WTC11 (cell line): Measurements from ENCODE around the gene POSTN. TPM values are rescaled to one million over a fixed set of nuclear protein-coding genes. Genes with fewer than 3 reads are reported as not detected.

ENCODE experiments used
- ATAC-seq: fragments of 200-7000 bp; cut with Tn5 transposase; 2 replicates; pipeline ENCODE4 v1.10.0; 2021; ENCODE audit warnings: mild to moderate bottlenecking, moderate library complexity
- CTCF ChIA-PET: fragments of 300-600 bp; sonication (Branson Sonifier 250); formaldehyde crosslinking; loops from one replicate; lab custom pipeline; 2021; ENCODE audit warnings: antibody characterized with exemption; lab: Charles Lee
- POLR2A ChIA-PET: fragments of 350-600 bp; sonication (Branson Sonifier 250); formaldehyde crosslinking; loops from one replicate; lab custom pipeline; 2021; ENCODE audit warnings: antibody characterized with exemption; lab: Charles Lee
- DNase-seq: peaks from one replicate; pipeline ENCODE4 v3.0.0; 2021; ENCODE audit warnings: low spot score
- H3K27ac Mint-ChIP-seq: 2 replicates; pipeline ENCODE4 v1.8.0; 2021; ENCODE audit warnings: mixed read lengths
- H3K27me3 Mint-ChIP-seq: 2 replicates; pipeline ENCODE4 v1.8.0; 2021; ENCODE audit warnings: low read depth, mild to moderate bottlenecking, moderate library complexity, mixed read lengths
- H3K36me3 Mint-ChIP-seq: 2 replicates; pipeline ENCODE4 v1.8.0; 2021; ENCODE audit warnings: mixed read lengths
- H3K4me1 Mint-ChIP-seq: 2 replicates; pipeline ENCODE4 v1.8.0; 2022; ENCODE audit warnings: mixed read lengths
- H3K4me3 Mint-ChIP-seq: 2 replicates; pipeline ENCODE4 v1.8.0; 2021; ENCODE audit warnings: mild to moderate bottlenecking, moderate library complexity, mixed read lengths
- H3K9me3 Mint-ChIP-seq: 2 replicates; pipeline ENCODE4 v1.8.0; 2021; ENCODE audit warnings: mixed read lengths
- ELF4 ChIP-seq: sonication (generic); formaldehyde crosslinking; IDR thresholded peaks from 2 replicates; pipeline ENCODE4 v1.8.1; 2022; ENCODE audit warnings: low read depth, mild to moderate bottlenecking, moderate library complexity, missing genetic modification reagents
- FOXK1 ChIP-seq: sonication (generic); formaldehyde crosslinking; IDR thresholded peaks from 2 replicates; pipeline ENCODE4 v1.8.0; 2022; ENCODE audit warnings: mild to moderate bottlenecking, moderate library complexity, missing genetic modification reagents
- GABPB1 ChIP-seq: sonication (generic); formaldehyde crosslinking; IDR thresholded peaks from 2 replicates; pipeline ENCODE4 v1.8.1; 2023; ENCODE audit warnings: mild to moderate bottlenecking, missing genetic modification reagents
- MYBL2 ChIP-seq: sonication (generic); formaldehyde crosslinking; IDR thresholded peaks from 2 replicates; pipeline ENCODE4 v1.8.1; 2023; ENCODE audit warnings: mild to moderate bottlenecking, moderate library complexity, missing genetic modification reagents
- NR3C1 ChIP-seq: sonication (generic); formaldehyde crosslinking; conservative IDR thresholded peaks from 2 replicates; pipeline ENCODE4 v1.8.1; 2023; ENCODE audit warnings: low read depth, mild to moderate bottlenecking, missing genetic modification reagents
- TEAD4 ChIP-seq: sonication (generic); formaldehyde crosslinking; IDR thresholded peaks from 2 replicates; pipeline ENCODE4 v1.8.0; 2022; ENCODE audit warnings: mild to moderate bottlenecking, missing genetic modification reagents
- ZNF263 ChIP-seq: sonication (generic); formaldehyde crosslinking; IDR thresholded peaks from 2 replicates; pipeline ENCODE4 v1.8.1; 2022; ENCODE audit warnings: low read depth, mild to moderate bottlenecking, moderate library complexity, missing genetic modification reagents
- ZNF416 ChIP-seq: fragments of 250-450 bp; sonication (Bioruptor Pico); IDR thresholded peaks from 2 replicates; pipeline ENCODE4 v1.9.0; 2021; ENCODE audit warnings: mild to moderate bottlenecking, inconsistent platforms
- total RNA-seq: library from RNA; stranded (reverse); gene quantifications from 3 replicates; pipeline ENCODE4 v1.2.3, GENCODE V29; 2021
- TF ChIP-seq, protein P1 (sequence below): fragments of 250-450 bp; sonication (Bioruptor Pico); conservative IDR thresholded peaks from 2 replicates; pipeline ENCODE4 v1.9.0; 2021; ENCODE audit warnings: mild to moderate bottlenecking
- TF ChIP-seq, protein P2 (sequence below): sonication (generic); formaldehyde crosslinking; IDR thresholded peaks from 2 replicates; pipeline ENCODE4 v1.8.0; 2023; ENCODE audit warnings: missing genetic modification reagents
- TF ChIP-seq, protein P3 (sequence below): sonication (generic); formaldehyde crosslinking; IDR thresholded peaks from 2 replicates; pipeline ENCODE4 v1.8.1; 2023; ENCODE audit warnings: mild to moderate bottlenecking, missing genetic modification reagents, moderate library complexity
- TF ChIP-seq, protein P4 (sequence below): sonication (generic); formaldehyde crosslinking; IDR thresholded peaks from 2 replicates; pipeline ENCODE4 v1.8.0; 2022; ENCODE audit warnings: mild to moderate bottlenecking, missing genetic modification reagents
- TF ChIP-seq, protein P5 (sequence below): fragments of 250-450 bp; sonication (Bioruptor Pico); IDR thresholded peaks from 2 replicates; pipeline ENCODE4 v1.8.0; 2021; ENCODE audit warnings: mild to moderate bottlenecking
- TF ChIP-seq, protein P6 (sequence below): fragments of 250-450 bp; sonication (Bioruptor Pico); IDR thresholded peaks from 2 replicates; pipeline ENCODE4 v1.9.0; 2021; ENCODE audit warnings: mild to moderate bottlenecking
- TF ChIP-seq, protein P7 (sequence below): sonication (generic); formaldehyde crosslinking; IDR thresholded peaks from 2 replicates; pipeline ENCODE4 v1.8.1; 2023; ENCODE audit warnings: mild to moderate bottlenecking, missing genetic modification reagents, borderline replicate concordance
- TF ChIP-seq, protein P8 (sequence below): sonication (generic); formaldehyde crosslinking; IDR thresholded peaks from 2 replicates; pipeline ENCODE4 v1.8.0; 2022; ENCODE audit warnings: mild to moderate bottlenecking, missing genetic modification reagents
- TF ChIP-seq, protein P9 (sequence below): sonication (generic); formaldehyde crosslinking; IDR thresholded peaks from 2 replicates; pipeline ENCODE4 v1.8.1; 2022; ENCODE audit warnings: missing genetic modification reagents, borderline replicate concordance

Gene POSTN
- total RNA-seq, 1 experiment from 2014 or later: 0.70 TPM

DNA sequence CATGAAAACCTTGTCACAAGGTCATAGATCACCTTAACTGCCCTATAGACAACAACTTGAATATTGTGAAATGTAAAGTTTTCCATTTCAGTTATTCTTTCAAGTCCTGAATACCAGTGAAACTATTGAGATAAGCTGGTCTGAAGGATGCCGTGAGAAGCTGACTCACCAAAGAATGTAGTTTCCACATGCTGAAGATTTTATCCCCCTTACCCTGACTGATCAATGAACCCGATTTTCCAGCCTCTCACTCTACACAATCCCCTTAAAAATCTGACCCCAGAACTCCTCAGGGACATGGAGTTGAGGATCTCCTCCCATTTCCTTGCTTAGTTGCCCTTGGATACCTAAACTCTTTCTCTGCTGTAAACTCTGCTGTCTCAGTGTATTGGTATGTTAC, 67.5 kb downstream of the POSTN start (continued):
- TF ChIP-seq, protein P1, sequence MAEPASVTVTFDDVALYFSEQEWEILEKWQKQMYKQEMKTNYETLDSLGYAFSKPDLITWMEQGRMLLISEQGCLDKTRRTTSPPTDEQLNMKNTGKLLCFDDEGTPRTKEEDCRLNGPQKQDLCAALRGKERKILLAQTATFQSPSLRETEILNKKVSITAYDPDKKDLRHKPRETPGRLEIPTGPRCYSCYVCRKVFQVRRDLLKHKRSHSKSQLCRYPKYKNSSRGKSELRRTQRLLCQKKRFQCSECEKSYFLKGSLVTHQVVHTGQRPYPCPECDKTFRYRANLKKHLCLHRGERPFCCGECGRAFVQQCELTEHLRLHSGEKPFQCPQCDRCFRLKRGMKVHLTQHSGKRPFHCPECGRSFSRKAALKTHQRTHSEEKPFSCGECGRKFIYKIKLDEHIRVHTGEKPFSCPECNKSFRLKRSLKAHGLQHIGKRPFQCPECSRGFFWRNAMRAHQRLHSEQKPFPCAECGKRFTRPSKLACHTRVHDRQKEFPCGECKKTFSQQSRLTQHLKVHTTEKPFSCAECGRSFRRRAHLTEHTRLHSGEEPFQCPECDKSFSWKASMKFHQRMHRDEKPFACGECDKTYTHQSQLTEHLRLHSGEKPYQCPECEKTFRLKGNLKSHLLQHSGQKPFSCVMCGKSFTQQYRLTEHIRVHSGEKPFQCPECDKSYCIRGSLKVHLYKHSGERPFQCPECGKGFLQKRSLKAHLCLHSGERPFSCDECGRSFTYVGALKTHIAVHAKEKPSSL (CRISPR knock-in tag): no peak
- TF ChIP-seq MYBL2 (CRISPR knock-in tag): no peak
- no peak for TF ChIP-seq TEAD4
- TF ChIP-seq, protein P2, sequence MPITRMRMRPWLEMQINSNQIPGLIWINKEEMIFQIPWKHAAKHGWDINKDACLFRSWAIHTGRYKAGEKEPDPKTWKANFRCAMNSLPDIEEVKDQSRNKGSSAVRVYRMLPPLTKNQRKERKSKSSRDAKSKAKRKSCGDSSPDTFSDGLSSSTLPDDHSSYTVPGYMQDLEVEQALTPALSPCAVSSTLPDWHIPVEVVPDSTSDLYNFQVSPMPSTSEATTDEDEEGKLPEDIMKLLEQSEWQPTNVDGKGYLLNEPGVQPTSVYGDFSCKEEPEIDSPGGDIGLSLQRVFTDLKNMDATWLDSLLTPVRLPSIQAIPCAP: no peak
- TF ChIP-seq ELF4 (CRISPR knock-in tag): no peak
- TF ChIP-seq, protein P3, sequence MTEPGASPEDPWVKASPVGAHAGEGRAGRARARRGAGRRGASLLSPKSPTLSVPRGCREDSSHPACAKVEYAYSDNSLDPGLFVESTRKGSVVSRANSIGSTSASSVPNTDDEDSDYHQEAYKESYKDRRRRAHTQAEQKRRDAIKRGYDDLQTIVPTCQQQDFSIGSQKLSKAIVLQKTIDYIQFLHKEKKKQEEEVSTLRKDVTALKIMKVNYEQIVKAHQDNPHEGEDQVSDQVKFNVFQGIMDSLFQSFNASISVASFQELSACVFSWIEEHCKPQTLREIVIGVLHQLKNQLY (CRISPR knock-in tag): no peak
- no peak for TF ChIP-seq FOXK1
- TF ChIP-seq, protein P4, sequence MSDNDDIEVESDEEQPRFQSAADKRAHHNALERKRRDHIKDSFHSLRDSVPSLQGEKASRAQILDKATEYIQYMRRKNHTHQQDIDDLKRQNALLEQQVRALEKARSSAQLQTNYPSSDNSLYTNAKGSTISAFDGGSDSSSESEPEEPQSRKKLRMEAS: no peak
- TF ChIP-seq, protein P5, sequence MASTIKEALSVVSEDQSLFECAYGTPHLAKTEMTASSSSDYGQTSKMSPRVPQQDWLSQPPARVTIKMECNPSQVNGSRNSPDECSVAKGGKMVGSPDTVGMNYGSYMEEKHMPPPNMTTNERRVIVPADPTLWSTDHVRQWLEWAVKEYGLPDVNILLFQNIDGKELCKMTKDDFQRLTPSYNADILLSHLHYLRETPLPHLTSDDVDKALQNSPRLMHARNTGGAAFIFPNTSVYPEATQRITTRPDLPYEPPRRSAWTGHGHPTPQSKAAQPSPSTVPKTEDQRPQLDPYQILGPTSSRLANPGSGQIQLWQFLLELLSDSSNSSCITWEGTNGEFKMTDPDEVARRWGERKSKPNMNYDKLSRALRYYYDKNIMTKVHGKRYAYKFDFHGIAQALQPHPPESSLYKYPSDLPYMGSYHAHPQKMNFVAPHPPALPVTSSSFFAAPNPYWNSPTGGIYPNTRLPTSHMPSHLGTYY (CRISPR knock-in tag): no peak
- TF ChIP-seq NR3C1 (CRISPR knock-in tag): no peak

DNA sequence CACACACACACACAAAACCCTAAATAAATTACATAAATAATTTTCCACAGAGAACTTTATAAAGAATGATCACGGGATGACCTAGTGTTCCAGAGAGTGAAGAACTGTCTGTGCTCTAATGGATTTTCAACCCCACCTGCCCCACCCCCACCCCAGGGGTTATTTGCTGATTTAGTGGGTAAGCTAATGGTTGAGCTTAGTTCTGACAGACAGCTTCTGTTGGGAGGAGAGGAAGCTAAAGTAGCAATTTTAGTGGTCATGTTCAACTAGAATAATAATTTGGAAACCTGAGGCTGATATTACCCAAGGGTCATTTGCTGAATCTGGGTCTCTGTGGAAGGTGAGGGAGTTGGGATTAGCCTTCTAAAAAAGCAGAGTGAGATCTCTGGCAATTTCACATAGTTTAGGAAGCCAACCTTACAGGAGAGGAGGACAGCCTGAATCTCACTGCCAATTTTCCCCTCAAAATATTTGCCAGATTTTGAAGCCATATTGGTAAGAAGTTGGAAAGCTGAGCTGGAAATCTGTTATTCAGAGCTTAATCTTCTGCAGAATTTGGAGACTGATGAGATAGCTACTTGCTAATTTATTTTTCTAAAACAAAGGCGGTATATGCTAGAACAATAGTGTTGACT, 68.7 kb downstream of the POSTN start:
- H3K4me1 Mint-ChIP-seq: peaks cover 7% of the 10 kb centered on the region; the same call in 1 of the 2 replicates
- H3K36me3 Mint-ChIP-seq: peaks cover 7% of the 10 kb centered on the region
- peaks cover 22% of the 10 kb centered on the region for H3K9me3 Mint-ChIP-seq
- no peak overlapping the region for H3K27ac Mint-ChIP-seq
- no peak overlapping the region for H3K4me3 Mint-ChIP-seq
- ATAC-seq (no peak), DNase-seq (no peak)
- CTCF ChIA-PET: interaction anchor here (1.2 kb wide), 1 partner anchor 65 kb away, joined by 3 read pairs; no protein-coding TSS in a partner anchor
- TF ChIP-seq, protein P6, sequence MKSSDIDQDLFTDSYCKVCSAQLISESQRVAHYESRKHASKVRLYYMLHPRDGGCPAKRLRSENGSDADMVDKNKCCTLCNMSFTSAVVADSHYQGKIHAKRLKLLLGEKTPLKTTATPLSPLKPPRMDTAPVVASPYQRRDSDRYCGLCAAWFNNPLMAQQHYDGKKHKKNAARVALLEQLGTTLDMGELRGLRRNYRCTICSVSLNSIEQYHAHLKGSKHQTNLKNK: no peak
- no peak for TF ChIP-seq ZNF263 (CRISPR knock-in tag)
- POLR2A ChIA-PET: no interaction called here
- H3K27me3 Mint-ChIP-seq: no peaks in the 10 kb centered on the region

DNA sequence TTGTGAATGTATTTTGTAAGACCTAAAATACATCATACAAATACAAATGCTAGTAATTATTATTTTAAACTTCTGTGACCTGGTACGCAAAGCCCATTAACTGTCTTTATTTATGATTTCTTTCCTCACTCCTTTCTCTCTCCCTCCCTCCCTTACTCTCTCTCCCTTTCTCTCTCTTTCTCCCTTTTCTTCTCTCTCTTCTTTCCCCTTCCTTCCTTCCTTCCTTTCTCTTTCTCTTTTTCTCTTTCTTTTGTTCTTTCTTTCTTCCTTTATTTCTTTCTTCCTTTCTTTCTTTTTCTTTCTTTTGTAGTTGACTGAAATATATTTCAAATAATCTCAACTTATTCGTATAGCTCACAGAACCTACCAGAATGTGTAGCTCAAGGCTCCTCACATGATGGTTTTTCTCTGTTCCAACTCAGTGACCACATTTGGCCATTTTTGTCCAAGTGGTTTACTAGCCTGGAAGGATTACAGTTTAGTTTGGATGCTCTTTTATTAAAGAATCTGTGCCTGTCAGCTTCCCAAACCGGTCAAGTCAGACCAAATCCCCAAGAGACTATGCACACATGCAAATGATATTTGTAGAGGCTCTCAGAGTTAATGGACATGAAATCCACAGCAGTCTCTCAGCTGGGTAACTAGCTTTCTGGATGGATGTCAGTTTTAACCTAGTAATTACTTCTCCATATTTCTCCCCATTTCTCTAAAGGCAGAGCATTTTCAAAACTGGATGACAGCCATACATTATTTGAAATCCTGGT, 71.7 kb downstream of the POSTN start:
- CTCF ChIA-PET: no interaction called here
- POLR2A ChIA-PET: no interaction called here
- H3K27me3 Mint-ChIP-seq: no peaks in the 10 kb centered on the region
- H3K9me3 Mint-ChIP-seq: peaks cover 18% of the 10 kb centered on the region
- no peak overlapping the region for H3K4me3 Mint-ChIP-seq
- peaks cover 8% of the 10 kb centered on the region for H3K4me1 Mint-ChIP-seq
- no peak overlapping the region for H3K27ac Mint-ChIP-seq
- ATAC-seq: no peak
- no peak for DNase-seq
- peaks cover 7% of the 10 kb centered on the region for H3K36me3 Mint-ChIP-seq
- TF ChIP-seq, protein P7, sequence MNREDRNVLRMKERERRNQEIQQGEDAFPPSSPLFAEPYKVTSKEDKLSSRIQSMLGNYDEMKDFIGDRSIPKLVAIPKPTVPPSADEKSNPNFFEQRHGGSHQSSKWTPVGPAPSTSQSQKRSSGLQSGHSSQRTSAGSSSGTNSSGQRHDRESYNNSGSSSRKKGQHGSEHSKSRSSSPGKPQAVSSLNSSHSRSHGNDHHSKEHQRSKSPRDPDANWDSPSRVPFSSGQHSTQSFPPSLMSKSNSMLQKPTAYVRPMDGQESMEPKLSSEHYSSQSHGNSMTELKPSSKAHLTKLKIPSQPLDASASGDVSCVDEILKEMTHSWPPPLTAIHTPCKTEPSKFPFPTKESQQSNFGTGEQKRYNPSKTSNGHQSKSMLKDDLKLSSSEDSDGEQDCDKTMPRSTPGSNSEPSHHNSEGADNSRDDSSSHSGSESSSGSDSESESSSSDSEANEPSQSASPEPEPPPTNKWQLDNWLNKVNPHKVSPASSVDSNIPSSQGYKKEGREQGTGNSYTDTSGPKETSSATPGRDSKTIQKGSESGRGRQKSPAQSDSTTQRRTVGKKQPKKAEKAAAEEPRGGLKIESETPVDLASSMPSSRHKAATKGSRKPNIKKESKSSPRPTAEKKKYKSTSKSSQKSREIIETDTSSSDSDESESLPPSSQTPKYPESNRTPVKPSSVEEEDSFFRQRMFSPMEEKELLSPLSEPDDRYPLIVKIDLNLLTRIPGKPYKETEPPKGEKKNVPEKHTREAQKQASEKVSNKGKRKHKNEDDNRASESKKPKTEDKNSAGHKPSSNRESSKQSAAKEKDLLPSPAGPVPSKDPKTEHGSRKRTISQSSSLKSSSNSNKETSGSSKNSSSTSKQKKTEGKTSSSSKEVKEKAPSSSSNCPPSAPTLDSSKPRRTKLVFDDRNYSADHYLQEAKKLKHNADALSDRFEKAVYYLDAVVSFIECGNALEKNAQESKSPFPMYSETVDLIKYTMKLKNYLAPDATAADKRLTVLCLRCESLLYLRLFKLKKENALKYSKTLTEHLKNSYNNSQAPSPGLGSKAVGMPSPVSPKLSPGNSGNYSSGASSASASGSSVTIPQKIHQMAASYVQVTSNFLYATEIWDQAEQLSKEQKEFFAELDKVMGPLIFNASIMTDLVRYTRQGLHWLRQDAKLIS (CRISPR knock-in tag): no peak
- TF ChIP-seq ZNF416 (CRISPR knock-in tag): no peak
- TF ChIP-seq, protein P8, sequence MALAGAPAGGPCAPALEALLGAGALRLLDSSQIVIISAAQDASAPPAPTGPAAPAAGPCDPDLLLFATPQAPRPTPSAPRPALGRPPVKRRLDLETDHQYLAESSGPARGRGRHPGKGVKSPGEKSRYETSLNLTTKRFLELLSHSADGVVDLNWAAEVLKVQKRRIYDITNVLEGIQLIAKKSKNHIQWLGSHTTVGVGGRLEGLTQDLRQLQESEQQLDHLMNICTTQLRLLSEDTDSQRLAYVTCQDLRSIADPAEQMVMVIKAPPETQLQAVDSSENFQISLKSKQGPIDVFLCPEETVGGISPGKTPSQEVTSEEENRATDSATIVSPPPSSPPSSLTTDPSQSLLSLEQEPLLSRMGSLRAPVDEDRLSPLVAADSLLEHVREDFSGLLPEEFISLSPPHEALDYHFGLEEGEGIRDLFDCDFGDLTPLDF: no peak
- TF ChIP-seq, protein P6: no peak
- TF ChIP-seq GABPB1 (CRISPR knock-in tag): no peak
- TF ChIP-seq, protein P9, sequence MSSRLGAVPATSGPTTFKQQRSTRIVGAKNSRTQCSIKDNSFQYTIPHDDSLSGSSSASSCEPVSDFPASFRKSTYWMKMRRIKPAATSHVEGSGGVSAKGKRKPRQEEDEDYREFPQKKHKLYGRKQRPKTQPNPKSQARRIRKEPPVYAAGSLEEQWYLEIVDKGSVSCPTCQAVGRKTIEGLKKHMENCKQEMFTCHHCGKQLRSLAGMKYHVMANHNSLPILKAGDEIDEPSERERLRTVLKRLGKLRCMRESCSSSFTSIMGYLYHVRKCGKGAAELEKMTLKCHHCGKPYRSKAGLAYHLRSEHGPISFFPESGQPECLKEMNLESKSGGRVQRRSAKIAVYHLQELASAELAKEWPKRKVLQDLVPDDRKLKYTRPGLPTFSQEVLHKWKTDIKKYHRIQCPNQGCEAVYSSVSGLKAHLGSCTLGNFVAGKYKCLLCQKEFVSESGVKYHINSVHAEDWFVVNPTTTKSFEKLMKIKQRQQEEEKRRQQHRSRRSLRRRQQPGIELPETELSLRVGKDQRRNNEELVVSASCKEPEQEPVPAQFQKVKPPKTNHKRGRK: no peak
